Measurements from ENCODE around the gene PBX3.

DNA sequence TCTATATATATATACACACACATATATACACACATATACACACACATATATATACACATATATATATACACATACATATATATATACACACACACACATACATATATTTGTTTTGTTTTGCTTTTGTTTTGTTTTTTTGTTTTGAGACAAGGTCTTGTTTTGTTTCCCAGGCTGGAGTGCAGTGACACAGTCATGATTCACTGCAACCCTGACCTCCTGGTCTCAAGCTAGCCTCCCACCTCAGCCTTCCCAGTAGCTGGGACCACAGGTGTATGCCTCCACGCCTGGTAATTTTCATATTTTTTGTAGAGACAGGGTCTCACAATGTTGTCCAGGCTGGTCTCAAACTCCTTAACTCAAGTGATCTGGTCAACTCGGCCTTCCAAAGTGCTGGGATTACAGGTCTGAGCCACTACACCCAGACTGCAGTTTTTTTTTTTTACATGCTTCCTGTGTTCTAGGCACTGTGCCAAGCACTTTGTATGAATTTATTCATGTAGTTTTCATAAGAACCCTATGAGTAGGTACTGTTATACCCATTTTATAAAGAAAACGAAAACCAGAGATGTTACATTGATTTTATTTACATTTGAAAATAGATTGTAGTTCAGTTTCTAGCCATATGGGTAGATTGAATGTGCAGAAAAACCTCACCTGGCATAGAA, 120.7 kb downstream of the PBX3 start:
- TF ChIP-seq, protein P1, sequence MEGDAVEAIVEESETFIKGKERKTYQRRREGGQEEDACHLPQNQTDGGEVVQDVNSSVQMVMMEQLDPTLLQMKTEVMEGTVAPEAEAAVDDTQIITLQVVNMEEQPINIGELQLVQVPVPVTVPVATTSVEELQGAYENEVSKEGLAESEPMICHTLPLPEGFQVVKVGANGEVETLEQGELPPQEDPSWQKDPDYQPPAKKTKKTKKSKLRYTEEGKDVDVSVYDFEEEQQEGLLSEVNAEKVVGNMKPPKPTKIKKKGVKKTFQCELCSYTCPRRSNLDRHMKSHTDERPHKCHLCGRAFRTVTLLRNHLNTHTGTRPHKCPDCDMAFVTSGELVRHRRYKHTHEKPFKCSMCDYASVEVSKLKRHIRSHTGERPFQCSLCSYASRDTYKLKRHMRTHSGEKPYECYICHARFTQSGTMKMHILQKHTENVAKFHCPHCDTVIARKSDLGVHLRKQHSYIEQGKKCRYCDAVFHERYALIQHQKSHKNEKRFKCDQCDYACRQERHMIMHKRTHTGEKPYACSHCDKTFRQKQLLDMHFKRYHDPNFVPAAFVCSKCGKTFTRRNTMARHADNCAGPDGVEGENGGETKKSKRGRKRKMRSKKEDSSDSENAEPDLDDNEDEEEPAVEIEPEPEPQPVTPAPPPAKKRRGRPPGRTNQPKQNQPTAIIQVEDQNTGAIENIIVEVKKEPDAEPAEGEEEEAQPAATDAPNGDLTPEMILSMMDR (IDR thresholded peaks at IDR 0.05 in 2 of 3, conservative IDR thresholded peaks at IDR 0.05 in 1 of 3; ENCODE audit: insufficient read depth in 2 of 3, low read depth in 1 of 3, low read length in 3 of 3): no peak
- no peak for TF ChIP-seq YY1 (IDR thresholded peaks at IDR 0.05; ENCODE audit: borderline replicate concordance in 1 of 3, control insufficient read depth in 1 of 3, extremely low read depth in 1 of 3, insufficient read depth in 3 of 3, insufficient read length in 1 of 3, insufficient replicate concordance in 2 of 3, low read depth in 1 of 3, low read length in 2 of 3)
- no peak for TF ChIP-seq NUFIP1 (IDR thresholded peaks at IDR 0.05; ENCODE audit: partially characterized antibody)
- TF ChIP-seq KDM4B (IDR thresholded peaks at IDR 0.05; ENCODE audit: borderline replicate concordance in 2 of 2, low read depth in 1 of 2): no peak
- TF ChIP-seq MAFK (IDR thresholded peaks at IDR 0.05; ENCODE audit: low read length): no peak
- TF ChIP-seq MXI1 (IDR thresholded peaks at IDR 0.05; ENCODE audit: low read depth, low read length): no peak
- TF ChIP-seq TAF1 (IDR thresholded peaks at IDR 0.05; ENCODE audit: control insufficient read depth, extremely low read depth, insufficient read depth, low read length, severe bottlenecking): no peak
- TF ChIP-seq CEBPB (tag; IDR thresholded peaks at IDR 0.05): no peak
- TF ChIP-seq KDM1A (IDR thresholded peaks at IDR 0.05): no peak
- no peak for TF ChIP-seq ARNT (IDR thresholded peaks at IDR 0.05)
- TF ChIP-seq, protein P2, sequence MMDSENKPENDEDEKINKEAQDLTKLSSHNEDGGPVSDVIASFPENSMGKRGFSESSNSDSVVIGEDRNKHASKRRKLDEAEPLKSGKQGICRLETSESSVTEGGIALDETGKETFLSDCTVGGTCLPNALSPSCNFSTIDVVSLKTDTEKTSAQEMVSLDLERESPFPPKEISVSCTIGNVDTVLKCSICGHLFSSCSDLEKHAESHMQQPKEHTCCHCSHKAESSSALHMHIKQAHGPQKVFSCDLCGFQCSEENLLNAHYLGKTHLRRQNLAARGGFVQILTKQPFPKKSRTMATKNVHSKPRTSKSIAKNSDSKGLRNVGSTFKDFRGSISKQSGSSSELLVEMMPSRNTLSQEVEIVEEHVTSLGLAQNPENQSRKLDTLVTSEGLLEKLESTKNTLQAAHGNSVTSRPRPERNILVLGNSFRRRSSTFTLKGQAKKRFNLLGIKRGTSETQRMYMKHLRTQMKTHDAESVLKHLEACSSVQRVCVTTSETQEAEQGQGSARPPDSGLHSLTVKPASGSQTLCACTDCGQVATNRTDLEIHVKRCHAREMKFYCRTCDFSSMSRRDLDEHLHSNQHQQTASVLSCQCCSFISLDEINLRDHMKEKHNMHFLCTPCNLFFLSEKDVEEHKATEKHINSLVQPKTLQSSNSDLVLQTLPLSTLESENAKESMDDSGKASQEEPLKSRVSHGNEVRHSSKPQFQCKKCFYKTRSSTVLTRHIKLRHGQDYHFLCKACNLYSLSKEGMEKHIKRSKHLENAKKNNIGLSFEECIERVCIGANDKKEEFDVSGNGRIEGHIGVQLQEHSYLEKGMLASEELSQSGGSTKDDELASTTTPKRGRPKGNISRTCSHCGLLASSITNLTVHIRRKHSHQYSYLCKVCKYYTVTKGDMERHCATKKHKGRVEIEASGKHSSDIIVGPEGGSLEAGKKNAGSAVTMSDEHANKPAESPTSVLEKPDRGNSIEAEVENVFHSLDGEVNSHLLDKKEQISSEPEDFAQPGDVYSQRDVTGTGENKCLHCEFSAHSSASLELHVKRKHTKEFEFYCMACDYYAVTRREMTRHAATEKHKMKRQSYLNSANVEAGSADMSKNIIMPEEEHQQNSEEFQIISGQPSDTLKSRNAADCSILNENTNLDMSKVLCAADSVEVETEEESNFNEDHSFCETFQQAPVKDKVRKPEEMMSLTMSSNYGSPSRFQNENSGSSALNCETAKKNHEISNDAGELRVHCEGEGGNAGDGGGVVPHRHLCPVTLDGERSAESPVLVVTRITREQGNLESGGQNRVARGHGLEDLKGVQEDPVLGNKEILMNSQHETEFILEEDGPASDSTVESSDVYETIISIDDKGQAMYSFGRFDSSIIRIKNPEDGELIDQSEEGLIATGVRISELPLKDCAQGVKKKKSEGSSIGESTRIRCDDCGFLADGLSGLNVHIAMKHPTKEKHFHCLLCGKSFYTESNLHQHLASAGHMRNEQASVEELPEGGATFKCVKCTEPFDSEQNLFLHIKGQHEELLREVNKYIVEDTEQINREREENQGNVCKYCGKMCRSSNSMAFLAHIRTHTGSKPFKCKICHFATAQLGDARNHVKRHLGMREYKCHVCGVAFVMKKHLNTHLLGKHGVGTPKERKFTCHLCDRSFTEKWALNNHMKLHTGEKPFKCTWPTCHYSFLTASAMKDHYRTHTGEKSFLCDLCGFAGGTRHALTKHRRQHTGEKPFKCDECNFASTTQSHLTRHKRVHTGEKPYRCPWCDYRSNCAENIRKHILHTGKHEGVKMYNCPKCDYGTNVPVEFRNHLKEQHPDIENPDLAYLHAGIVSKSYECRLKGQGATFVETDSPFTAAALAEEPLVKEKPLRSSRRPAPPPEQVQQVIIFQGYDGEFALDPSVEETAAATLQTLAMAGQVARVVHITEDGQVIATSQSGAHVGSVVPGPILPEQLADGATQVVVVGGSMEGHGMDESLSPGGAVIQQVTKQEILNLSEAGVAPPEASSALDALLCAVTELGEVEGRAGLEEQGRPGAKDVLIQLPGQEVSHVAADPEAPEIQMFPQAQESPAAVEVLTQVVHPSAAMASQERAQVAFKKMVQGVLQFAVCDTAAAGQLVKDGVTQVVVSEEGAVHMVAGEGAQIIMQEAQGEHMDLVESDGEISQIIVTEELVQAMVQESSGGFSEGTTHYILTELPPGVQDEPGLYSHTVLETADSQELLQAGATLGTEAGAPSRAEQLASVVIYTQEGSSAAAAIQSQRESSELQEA (IDR thresholded peaks at IDR 0.05; ENCODE audit: low read depth): no peak
- TF ChIP-seq CBFA2T3 (IDR thresholded peaks at IDR 0.05): no peak
